HG03571 (cell line): ENCODE measurements around the gene REXO5.

Source experiments
- ATAC-seq: cut with Tn5 transposase; IDR thresholded peaks from one replicate; pipeline ENCODE4 v1.9.1; 2021; ENCODE audit not compliant: unreplicated experiment

Gene REXO5

GRCh38 chr16:20871941-20872815 lies 65.9 kb downstream of the REXO5 start:
- ATAC-seq, result no peak

GRCh38 chr16:20873331-20873730 lies 67.0 kb downstream of the REXO5 start:
- no peak for ATAC-seq

GRCh38 chr16:20874088-20874581 lies 67.8 kb downstream of the REXO5 start:
- no peak for ATAC-seq

- ATAC-seq, result no peak
Measured at GRCh38 chr16:20875355-20875650, 69.0 kb downstream of the REXO5 start.

- ATAC-seq, result no peak
Measured at GRCh38 chr16:20878682-20879147, 72.4 kb downstream of the REXO5 start.

GRCh38 chr16:20879175-20880040 lies 73.1 kb downstream of the REXO5 start:
- no peak for ATAC-seq

- no peak for ATAC-seq
Measured at GRCh38 chr16:20880867-20881502, 74.7 kb downstream of the REXO5 start.

GRCh38 chr16:20881503-20881878 lies 75.2 kb downstream of the REXO5 start:
- ATAC-seq, result no peak

GRCh38 chr16:20883554-20884239 lies 77.4 kb downstream of the REXO5 start:
- no peak for ATAC-seq

- ATAC-seq, result no peak
Measured at GRCh38 chr16:20884240-20884556, 77.9 kb downstream of the REXO5 start.

GRCh38 chr16:20886320-20886719 lies 80.0 kb downstream of the REXO5 start:
- ATAC-seq, result no peak

GRCh38 chr16:20887207-20887606 lies 80.9 kb downstream of the REXO5 start:
- no peak for ATAC-seq

GRCh38 chr16:20889625-20890275 lies 83.4 kb downstream of the REXO5 start:
- no peak for ATAC-seq

- no peak for ATAC-seq
Measured at GRCh38 chr16:20894388-20894787, 88.1 kb downstream of the REXO5 start.

GRCh38 chr16:20897253-20897897 lies 91.0 kb downstream of the REXO5 start:
- no peak for ATAC-seq

GRCh38 chr16:20897922-20898321 lies 91.6 kb downstream of the REXO5 start:
- no peak for ATAC-seq

- ATAC-seq, result no peak
Measured at GRCh38 chr16:20899071-20899470, 92.7 kb downstream of the REXO5 start.
